Kidney tubule cell (primary cell): ENCODE data around the gene ERG.
A peak's percentile ranks its signal among the peaks of the same experiment; 100 is the strongest.

Experiments
- DNase-seq: peaks from one replicate; pipeline ENCODE4 v3.0.0-alpha.2; 2018; ENCODE audit warnings: low spot score

The ERG gene

GRCh38 chr21:38356883-38357625, 141.2 kb downstream of the ERG start:
- DNase-seq: no peak

GRCh38 chr21:38355992-38356781, 142.1 kb downstream of the ERG start:
- peak; percentile 78 for DNase-seq

- DNase-seq: no peak
Measured at GRCh38 chr21:38355353-38355752, 142.9 kb downstream of the ERG start.

GRCh38 chr21:38354746-38355145, 143.5 kb downstream of the ERG start:
- no peak for DNase-seq

GRCh38 chr21:38354231-38354630, 144.0 kb downstream of the ERG start:
- DNase-seq: no peak

GRCh38 chr21:38352536-38353219, 145.6 kb downstream of the ERG start:
- peak; percentile 84 for DNase-seq

- peak; percentile 91 for DNase-seq
Measured at GRCh38 chr21:38351961-38352521, 146.2 kb downstream of the ERG start.

GRCh38 chr21:38351176-38351959, 146.9 kb downstream of the ERG start:
- DNase-seq: no peak

- no peak for DNase-seq
Measured at GRCh38 chr21:38350684-38351083, 147.6 kb downstream of the ERG start.

- no peak for DNase-seq
Measured at GRCh38 chr21:38349977-38350376, 148.3 kb downstream of the ERG start.

- DNase-seq: peak; percentile 48
Measured at GRCh38 chr21:38349111-38349746, 149.0 kb downstream of the ERG start.

- no peak for DNase-seq
Measured at GRCh38 chr21:38346286-38346685, 152.0 kb downstream of the ERG start.

- DNase-seq: peak; percentile 77
Measured at GRCh38 chr21:38343691-38344090, 154.6 kb downstream of the ERG start.

- DNase-seq: no peak
Measured at GRCh38 chr21:38342739-38343138, 155.5 kb downstream of the ERG start.

GRCh38 chr21:38341546-38342012, 156.7 kb downstream of the ERG start:
- no peak for DNase-seq

- no peak for DNase-seq
Measured at GRCh38 chr21:38340131-38340530, 158.1 kb downstream of the ERG start.

GRCh38 chr21:38337793-38338192, 160.5 kb downstream of the ERG start:
- no peak for DNase-seq

GRCh38 chr21:38334866-38335265, 163.4 kb downstream of the ERG start:
- DNase-seq: no peak

- no peak for DNase-seq
Measured at GRCh38 chr21:38333301-38334272, 164.7 kb downstream of the ERG start.

- no peak for DNase-seq
Measured at GRCh38 chr21:38330666-38331065, 167.6 kb downstream of the ERG start.
